ENCODE results near the gene RANBP1.

RANBP1 gene

GRCh38 chr22:20174785-20175596, 59.1 kb downstream of the RANBP1 start:
- DNase-seq = no peak

DNA sequence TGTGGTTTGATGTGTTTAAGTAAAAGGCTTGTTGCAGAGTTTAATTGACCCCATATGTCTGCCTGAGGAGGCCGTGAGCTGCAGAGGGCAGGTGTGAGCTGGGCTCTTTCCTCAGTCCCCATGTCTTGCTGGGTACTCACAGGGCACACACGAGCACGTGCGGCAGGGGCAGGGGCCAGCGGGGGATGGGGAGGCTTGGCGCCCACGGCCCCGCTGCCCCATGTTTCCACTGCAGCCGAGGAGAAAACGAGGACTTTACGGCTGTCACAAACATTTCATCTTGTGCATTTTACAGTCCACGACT, 59.6 kb downstream of the RANBP1 start:
- no peak for DNase-seq

GRCh38 chr22:20176421-20177085, 60.6 kb downstream of the RANBP1 start:
- no peak for DNase-seq

Data from T-helper 2 cell (primary cell).